ENCODE data around the gene OR13C8.

The OR13C8 gene

DNA sequence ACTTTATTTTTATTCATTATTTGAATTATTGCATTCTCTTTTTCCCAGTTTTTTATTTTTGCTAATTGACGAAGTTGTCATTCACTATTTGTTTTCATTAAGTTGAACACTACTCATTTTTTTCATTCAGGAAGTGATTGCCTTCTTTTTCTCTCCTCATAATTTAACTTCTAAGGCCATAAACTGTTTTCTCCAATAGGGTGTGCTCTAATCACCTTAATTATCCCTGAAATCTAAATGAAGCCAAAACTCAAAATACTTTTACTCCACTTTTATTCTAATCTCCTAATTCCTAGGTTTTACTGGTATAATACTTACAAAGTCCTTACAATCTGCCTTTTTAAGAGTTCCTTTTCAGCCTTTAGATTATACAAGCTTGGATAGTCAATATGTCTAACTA is 39.4 kb downstream of the OR13C8 start:
- TF ChIP-seq RAD21 (IDR thresholded peaks at IDR 0.05; ENCODE audit: low read depth) (peak; percentile 45), TCF12 (IDR thresholded peaks at IDR 0.05; ENCODE audit: low read depth) (no peak)

DNA sequence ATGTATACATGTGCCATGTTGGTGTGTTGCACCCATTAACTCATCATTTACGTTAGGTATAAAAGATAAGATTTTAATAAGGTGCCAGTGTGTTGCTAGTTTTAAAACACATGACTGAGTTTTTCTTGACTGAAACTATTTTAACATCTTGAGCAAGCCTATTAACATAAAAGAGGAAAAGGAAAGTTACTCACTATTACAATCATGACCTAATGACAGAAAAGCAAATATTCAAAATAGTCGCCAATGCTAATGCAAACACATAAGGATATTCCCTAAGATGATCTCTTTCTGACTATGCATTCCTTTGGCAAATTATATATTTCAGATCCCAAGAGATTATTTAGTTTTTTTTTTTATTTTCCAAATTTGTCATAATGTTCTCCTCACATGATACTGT is 42.2 kb downstream of the OR13C8 start:
- no peak for TF ChIP-seq NFIC (IDR thresholded peaks at IDR 0.05)
- no peak for TF ChIP-seq EGR1 (IDR thresholded peaks at IDR 0.05)
- TF ChIP-seq, protein P1, sequence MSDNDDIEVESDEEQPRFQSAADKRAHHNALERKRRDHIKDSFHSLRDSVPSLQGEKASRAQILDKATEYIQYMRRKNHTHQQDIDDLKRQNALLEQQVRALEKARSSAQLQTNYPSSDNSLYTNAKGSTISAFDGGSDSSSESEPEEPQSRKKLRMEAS (IDR thresholded peaks at IDR 0.05) = no peak
- no peak for TF ChIP-seq YY1 (IDR thresholded peaks at IDR 0.05; ENCODE audit: low read depth)
- no peak for TF ChIP-seq FOXM1 (IDR thresholded peaks at IDR 0.05; ENCODE audit: borderline replicate concordance, low read depth)

DNA sequence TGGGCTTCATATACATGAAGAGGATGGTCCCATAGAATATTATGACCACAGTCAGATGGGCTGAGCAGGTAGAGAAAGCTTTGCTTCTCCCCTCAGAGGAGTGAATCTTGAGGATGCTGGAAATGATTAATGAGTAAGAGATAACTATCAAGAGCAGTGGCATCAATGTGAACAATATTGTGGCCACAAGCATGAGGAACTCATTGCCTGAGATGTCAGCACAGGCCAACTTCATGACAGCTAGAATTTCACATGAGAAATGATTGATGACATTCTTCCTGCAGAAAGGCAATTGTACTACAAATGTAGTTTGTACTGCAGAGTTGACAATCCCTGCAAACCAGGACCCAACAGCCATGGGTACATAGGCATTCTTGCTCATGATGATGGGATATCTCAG is 48.5 kb downstream of the OR13C8 start:
- no peak for TF ChIP-seq CREB1 (IDR thresholded peaks at IDR 0.05; ENCODE audit: low read depth)
- no peak for TF ChIP-seq RAD21 (IDR thresholded peaks at IDR 0.05; ENCODE audit: low read depth)

DNA sequence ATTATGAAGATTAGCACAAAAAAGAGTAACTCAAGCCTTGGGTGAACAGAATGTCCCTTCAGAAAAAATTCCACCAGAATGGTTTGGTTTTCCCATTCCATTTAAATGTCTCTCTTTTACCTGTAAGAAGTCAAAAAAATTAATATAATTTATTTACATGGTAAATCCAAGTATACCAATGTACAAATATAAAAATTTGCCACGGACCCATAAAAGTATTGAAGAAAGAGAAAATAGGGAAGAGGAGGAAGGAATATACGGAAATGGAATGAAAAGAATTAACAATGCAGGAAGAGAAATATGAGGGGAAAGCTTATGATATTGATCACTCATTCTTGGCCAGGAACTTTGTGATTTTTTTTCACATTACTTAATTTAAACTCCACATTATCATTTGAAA is 49.1 kb downstream of the OR13C8 start, which contains the start of gene OR13C9:
TSS of gene OR13C9 (minus strand) at position 101 of the 400 bp plus-strand sequence. CDS start at position 101, 0 bp downstream.
- TF ChIP-seq CREB1 (IDR thresholded peaks at IDR 0.05; ENCODE audit: low read depth) (no peak), RAD21 (IDR thresholded peaks at IDR 0.05; ENCODE audit: low read depth) (no peak), NFIC (IDR thresholded peaks at IDR 0.05) (no peak), CEBPB (IDR thresholded peaks at IDR 0.05) (no peak), TEAD4 (IDR thresholded peaks at IDR 0.05) (no peak), TAF1 (IDR thresholded peaks at IDR 0.05; ENCODE audit: low read depth) (no peak), EGR1 (IDR thresholded peaks at IDR 0.05) (no peak), EP300 (IDR thresholded peaks at IDR 0.05; ENCODE audit: borderline replicate concordance) (no peak), FOXM1 (IDR thresholded peaks at IDR 0.05; ENCODE audit: borderline replicate concordance, low read depth) (no peak), YY1 (IDR thresholded peaks at IDR 0.05; ENCODE audit: low read depth) (no peak), TCF12 (IDR thresholded peaks at IDR 0.05; ENCODE audit: low read depth) (no peak), ZBTB7A (IDR thresholded peaks at IDR 0.05; ENCODE audit: low read depth) (no peak)
- TF ChIP-seq, protein P1 (IDR thresholded peaks at IDR 0.05) = no peak
- TF ChIP-seq, protein P2, sequence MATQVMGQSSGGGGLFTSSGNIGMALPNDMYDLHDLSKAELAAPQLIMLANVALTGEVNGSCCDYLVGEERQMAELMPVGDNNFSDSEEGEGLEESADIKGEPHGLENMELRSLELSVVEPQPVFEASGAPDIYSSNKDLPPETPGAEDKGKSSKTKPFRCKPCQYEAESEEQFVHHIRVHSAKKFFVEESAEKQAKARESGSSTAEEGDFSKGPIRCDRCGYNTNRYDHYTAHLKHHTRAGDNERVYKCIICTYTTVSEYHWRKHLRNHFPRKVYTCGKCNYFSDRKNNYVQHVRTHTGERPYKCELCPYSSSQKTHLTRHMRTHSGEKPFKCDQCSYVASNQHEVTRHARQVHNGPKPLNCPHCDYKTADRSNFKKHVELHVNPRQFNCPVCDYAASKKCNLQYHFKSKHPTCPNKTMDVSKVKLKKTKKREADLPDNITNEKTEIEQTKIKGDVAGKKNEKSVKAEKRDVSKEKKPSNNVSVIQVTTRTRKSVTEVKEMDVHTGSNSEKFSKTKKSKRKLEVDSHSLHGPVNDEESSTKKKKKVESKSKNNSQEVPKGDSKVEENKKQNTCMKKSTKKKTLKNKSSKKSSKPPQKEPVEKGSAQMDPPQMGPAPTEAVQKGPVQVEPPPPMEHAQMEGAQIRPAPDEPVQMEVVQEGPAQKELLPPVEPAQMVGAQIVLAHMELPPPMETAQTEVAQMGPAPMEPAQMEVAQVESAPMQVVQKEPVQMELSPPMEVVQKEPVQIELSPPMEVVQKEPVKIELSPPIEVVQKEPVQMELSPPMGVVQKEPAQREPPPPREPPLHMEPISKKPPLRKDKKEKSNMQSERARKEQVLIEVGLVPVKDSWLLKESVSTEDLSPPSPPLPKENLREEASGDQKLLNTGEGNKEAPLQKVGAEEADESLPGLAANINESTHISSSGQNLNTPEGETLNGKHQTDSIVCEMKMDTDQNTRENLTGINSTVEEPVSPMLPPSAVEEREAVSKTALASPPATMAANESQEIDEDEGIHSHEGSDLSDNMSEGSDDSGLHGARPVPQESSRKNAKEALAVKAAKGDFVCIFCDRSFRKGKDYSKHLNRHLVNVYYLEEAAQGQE (IDR thresholded peaks at IDR 0.05; ENCODE audit: low read depth) = no peak
- TF ChIP-seq, protein P3, sequence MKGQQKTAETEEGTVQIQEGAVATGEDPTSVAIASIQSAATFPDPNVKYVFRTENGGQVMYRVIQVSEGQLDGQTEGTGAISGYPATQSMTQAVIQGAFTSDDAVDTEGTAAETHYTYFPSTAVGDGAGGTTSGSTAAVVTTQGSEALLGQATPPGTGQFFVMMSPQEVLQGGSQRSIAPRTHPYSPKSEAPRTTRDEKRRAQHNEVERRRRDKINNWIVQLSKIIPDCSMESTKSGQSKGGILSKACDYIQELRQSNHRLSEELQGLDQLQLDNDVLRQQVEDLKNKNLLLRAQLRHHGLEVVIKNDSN (IDR thresholded peaks at IDR 0.05) = no peak

All from Ishikawa (cell line).